Naive B cell (primary cell): ENCODE data around the gene KANSL3. TPM values are rescaled to one million over a fixed set of nuclear protein-coding genes. Genes with fewer than 3 reads are reported as not detected.
A peak's percentile ranks its signal among the peaks of the same experiment; 100 is the strongest.

Experiments
- ATAC-seq, 2 donors: fragments of 150-1000 bp; cut with Tn5 transposase; 2 replicates each; pipeline ENCODE4 v1.10.0; 2021; ENCODE audit warnings: low read depth in 2 of 2, mild to moderate bottlenecking in 2 of 2, moderate library complexity in 2 of 2
- DNase-seq: peaks from one replicate; pipeline ENCODE4 v3.0.0; 2022
- H3K27ac Mint-ChIP-seq, 6 donors: one replicate each; pipeline ENCODE4 v1.8.0; 2020 to 2022; ENCODE audit warnings: mild to moderate bottlenecking in 6 of 6, mixed read lengths in 6 of 6, moderate library complexity in 5 of 6, inconsistent platforms in 2 of 6
- H3K27me3 Mint-ChIP-seq, 3 donors: one replicate each; pipeline ENCODE4 v1.8.0; 2021 to 2022; ENCODE audit warnings: mixed read lengths in 3 of 3, mild to moderate bottlenecking in 1 of 3
- H3K36me3 Mint-ChIP-seq, 2 donors: one replicate each; pipeline ENCODE4 v1.8.0; 2020 to 2022; ENCODE audit warnings: mixed read lengths in 2 of 2, inconsistent platforms in 1 of 2, mild to moderate bottlenecking in 1 of 2
- H3K4me1 Mint-ChIP-seq, 3 donors: one replicate each; pipeline ENCODE4 v1.8.0; 2020 to 2022; ENCODE audit warnings: mixed read lengths in 3 of 3, inconsistent platforms in 1 of 3, mild to moderate bottlenecking in 1 of 3, moderate library complexity in 1 of 3
- H3K4me3 Mint-ChIP-seq, 8 donors: one replicate each; pipeline ENCODE4 v1.8.0; 2020 to 2022; ENCODE audit warnings: mild to moderate bottlenecking in 8 of 8, mixed read lengths in 8 of 8, moderate library complexity in 8 of 8, inconsistent platforms in 2 of 8
- H3K9me3 Mint-ChIP-seq, 7 donors: one replicate each; pipeline ENCODE4 v1.8.0; 2020 to 2022; ENCODE audit warnings: mixed read lengths in 7 of 7, mild to moderate bottlenecking in 5 of 7, inconsistent platforms in 2 of 7, moderate library complexity in 1 of 7
- polyA plus RNA-seq, 6 donors: library from polyadenylated mRNA; unstranded; fragments of 300-500 nt; fragmentation: Illumina TruSeq; gene quantifications; one replicate each; pipeline ENCODE4 v1.2.3, GENCODE V29; 2021; ENCODE audit warnings: low read depth in 6 of 6

Gene KANSL3
- polyA plus RNA-seq, 6 donors from 2014 or later, result 1.1 to 15.6 (median 8.0) TPM

GRCh38 chr2:96548558-96549465, 89.3 kb downstream of the KANSL3 start:
- H3K4me3 Mint-ChIP-seq, result no peak overlapping the region
- H3K4me1 Mint-ChIP-seq, result peaks cover 13 to 28% (median 16%) of the 10 kb centered on the region in 3 donors
- H3K36me3 Mint-ChIP-seq, result peaks cover 6 to 8% of the 10 kb centered on the region in 2 donors
- no peaks in the 10 kb centered on the region for H3K27me3 Mint-ChIP-seq
- no peaks in the 10 kb centered on the region for H3K9me3 Mint-ChIP-seq
- DNase-seq (no peak), ATAC-seq (no peak)
- no peak overlapping the region for H3K27ac Mint-ChIP-seq

- Mint-ChIP-seq H3K27me3 (no peaks in the 10 kb centered on the region), H3K4me3 (peak overlapping the region in 1 of 8 donors; percentile 33), H3K9me3 (no peaks in the 10 kb centered on the region), H3K4me1 (peaks cover 18 to 33% (median 22%) of the 10 kb centered on the region in 3 donors), H3K36me3 (peaks cover 6 to 8% of the 10 kb centered on the region in 2 donors), H3K27ac (peak overlapping the region in 4 of 6 donors; percentile 22 to 78 (median 42))
- DNase-seq (no peak), ATAC-seq (no peak)
These were observed 90.4 kb downstream of the KANSL3 start for GRCh38 chr2:96547731-96548171.

- Mint-ChIP-seq H3K36me3 (peaks cover 6% of the 10 kb centered on the region in 2 donors), H3K4me1 (peaks cover 22 to 38% (median 22%) of the 10 kb centered on the region in 3 donors)
- no peak for DNase-seq
These were observed 90.9 kb downstream of the KANSL3 start for GRCh38 chr2:96547203-96547641.

GRCh38 chr2:96546797-96547196, 91.3 kb downstream of the KANSL3 start:
- Mint-ChIP-seq H3K9me3 (no peaks in the 10 kb centered on the region), H3K4me1 (peaks cover 19 to 40% (median 22%) of the 10 kb centered on the region in 3 donors), H3K36me3 (peaks cover 1 to 6% of the 10 kb centered on the region in 2 donors), H3K4me3 (peak overlapping the region in 1 of 8 donors; percentile 16), H3K27me3 (no peaks in the 10 kb centered on the region), H3K27ac (peak overlapping the region in 3 of 6 donors; percentile 38 to 84 (median 69))
- no peak for ATAC-seq
- no peak for DNase-seq

More at GRCh38 chr2:96547203-96547641, 90.9 kb downstream of the KANSL3 start:
- Mint-ChIP-seq H3K4me3 (peak overlapping the region in 2 of 8 donors; percentile 16 to 63), H3K9me3 (no peaks in the 10 kb centered on the region), H3K27ac (peak overlapping the region in 4 of 6 donors; percentile 17 to 78 (median 42)), H3K27me3 (no peaks in the 10 kb centered on the region)
- ATAC-seq, result no peak

- Mint-ChIP-seq H3K9me3 (no peaks in the 10 kb centered on the region), H3K4me1 (peaks cover 19 to 44% (median 22%) of the 10 kb centered on the region in 3 donors), H3K27me3 (no peaks in the 10 kb centered on the region), H3K4me3 (no peak overlapping the region), H3K36me3 (peaks cover 0 to 6% of the 10 kb centered on the region in 2 donors), H3K27ac (peak overlapping the region in 3 of 6 donors; percentile 69 to 82 (median 79))
- DNase-seq (no peak), ATAC-seq (no peak)
These were observed 91.8 kb downstream of the KANSL3 start for GRCh38 chr2:96546321-96546720.

Other genes starting within 250 kb of the KANSL3 start
- under 1 TPM in 1 of 6 donors, not detected in 5; 0.28 TPM for gene NEURL3, start 133.0 kb downstream of the KANSL3 start, polyA plus RNA-seq
- 10 to 100 TPM; 20.8 to 45.9 (median 28.5) TPM for gene ARID5A, start 101.6 kb downstream of the KANSL3 start, polyA plus RNA-seq
- not detected for gene FER1L5, start 4.5 kb upstream of the KANSL3 start, polyA plus RNA-seq
- gene LMAN2L, start 101.8 kb upstream of the KANSL3 start, polyA plus RNA-seq, result 10 to 100 TPM in 5 of 6 donors, 1 to 10 TPM in 1; 9.3 to 18.9 (median 16.8) TPM
- 1 to 10 TPM in 5 of 6 donors, not detected in 1; 3.3 to 9.4 (median 6.3) TPM for gene CNNM4, start 122.6 kb upstream of the KANSL3 start, polyA plus RNA-seq
- gene CNNM3, start 178.0 kb upstream of the KANSL3 start, polyA plus RNA-seq, result 10 to 100 TPM in 1 of 6 donors, 1 to 10 TPM in 5; 4.3 to 16.3 (median 6.1) TPM
- gene ANKRD23, start 205.7 kb upstream of the KANSL3 start, polyA plus RNA-seq, result 1 to 10 TPM in 3 of 6 donors, under 1 TPM in 1, not detected in 2; 0.44 to 1.4 (median 1.1) TPM
- gene ANKRD39, start 219.7 kb upstream of the KANSL3 start, polyA plus RNA-seq, result 10 to 100 TPM in 5 of 6 donors, 1 to 10 TPM in 1; 7.3 to 22.8 (median 20.0) TPM
- under 1 TPM in 1 of 6 donors, not detected in 5; 0.82 TPM for gene SEMA4C, start 231.8 kb upstream of the KANSL3 start, polyA plus RNA-seq